ENCODE data around the gene RMND5A.

GRCh38 chr2:86821842-86822241 lies 101.8 kb downstream of the RMND5A start:
- no peak for TF ChIP-seq CTCF (IDR thresholded peaks at IDR 0.05)
- no peak for TF ChIP-seq POLR2A (IDR thresholded peaks at IDR 0.05)

All from body of pancreas (tissue), 4 donors.